Sigmoid colon (tissue), 7 donors: ENCODE results near the gene ONECUT3. TPM values are rescaled to one million over a fixed set of nuclear protein-coding genes. Genes with fewer than 3 reads are reported as not detected.

Source experiments
- DNase-seq: peaks from one replicate; pipeline ENCODE4 v3.0.0-alpha.2; 2019
- H3K27ac ChIP-seq, 4 donors: fragments of 200-600 bp; sonication (generic); one replicate each; pipeline ENCODE4 v1.5.1; 2016 to 2019; ENCODE audit warnings: mild to moderate bottlenecking in 1 of 4
- H3K27me3 ChIP-seq, 3 donors: fragments of 200-600 bp; sonication (generic); one replicate each; pipeline ENCODE4 v1.5.1; 2019; ENCODE audit warnings: mild to moderate bottlenecking in 1 of 3
- H3K36me3 ChIP-seq, 4 donors: fragments of 200-600 bp; sonication (generic); one replicate each; pipeline ENCODE4 v1.5.1; 2016 to 2019
- H3K4me1 ChIP-seq, 4 donors: fragments of 200-600 bp; sonication (generic); one replicate each; pipeline ENCODE4 v1.5.1; 2017 to 2019
- H3K4me3 ChIP-seq, 4 donors: fragments of 200-600 bp; sonication (generic); one replicate each; pipeline ENCODE4 v1.5.1; 2017 to 2019; ENCODE audit warnings: mild to moderate bottlenecking in 2 of 4, moderate library complexity in 1 of 4
- H3K9me3 ChIP-seq, 4 donors: fragments of 200-600 bp in 3 of 4; sonication (generic) in 3 of 4; one replicate each; pipeline versions ENCODE4 v1.5.1 to v1.6.1; 2013 to 2019
- EP300 ChIP-seq, 4 donors: sonication (generic); formaldehyde crosslinking; IDR thresholded peaks; one replicate each; pipeline ENCODE4 v1.6.1; 2017; ENCODE audit warnings: antibody characterized with exemption in 4 of 4
- POLR2A ChIP-seq, 2 donors: fragments of 450-650 bp; IDR thresholded peaks; one replicate each; pipeline ENCODE4 v1.6.1; 2016; ENCODE audit warnings: antibody characterized with exemption in 2 of 2, mild to moderate bottlenecking in 2 of 2, moderate library complexity in 2 of 2
- POLR2AphosphoS5 ChIP-seq, 4 donors: sonication (generic); formaldehyde crosslinking; IDR thresholded peaks; one replicate each; pipeline ENCODE4 v1.6.1; 2017; ENCODE audit warnings: antibody characterized with exemption in 4 of 4
- WGBS, 2 donors: extraction: QIAGEN DNeasy Blood & Tissue Kit; methylation state at CpG; one replicate each; pipeline ENCODE4 v1.1.7; 2013; 5-methylcytosine and 5-hydroxymethylcytosine counted together
- intact Hi-C: fragments of 100-400 bp; cut with DNase I; formaldehyde crosslinking; loops from one replicate; pipeline ENCODE4 v1.15.1; 2023
- polyA plus RNA-seq, 3 donors: library from polyadenylated mRNA; stranded (reverse); fragments of 200-250 nt; gene quantifications; one replicate each; pipeline ENCODE4 v1.2.3, GENCODE V29; 2013
- total RNA-seq, 4 donors: library from RNA; depleted of rRNA; stranded (reverse); fragments of >200 nt; gene quantifications; one replicate each; pipeline ENCODE4 v1.1.0, GENCODE V29; 2016
- TF ChIP-seq, protein P1 (sequence below), 4 experiments: fragments of 450-650 bp in 3 of 4; fragments of 200-600 bp in 1 of 4; IDR thresholded peaks; one replicate each; pipeline ENCODE4 v1.5.1; 2016 to 2019; ENCODE audit warnings: antibody characterized with exemption in 4 of 4, mild to moderate bottlenecking in 3 of 4, moderate library complexity in 2 of 4
- donor health status: healthy with polysubstance abuse.
- donor health status: Bipolar disorder and iron deficiency.
- donor health status: healthy.

The ONECUT3 gene
- total and polyA plus RNA-seq, 7 donors, result not detected

DNA sequence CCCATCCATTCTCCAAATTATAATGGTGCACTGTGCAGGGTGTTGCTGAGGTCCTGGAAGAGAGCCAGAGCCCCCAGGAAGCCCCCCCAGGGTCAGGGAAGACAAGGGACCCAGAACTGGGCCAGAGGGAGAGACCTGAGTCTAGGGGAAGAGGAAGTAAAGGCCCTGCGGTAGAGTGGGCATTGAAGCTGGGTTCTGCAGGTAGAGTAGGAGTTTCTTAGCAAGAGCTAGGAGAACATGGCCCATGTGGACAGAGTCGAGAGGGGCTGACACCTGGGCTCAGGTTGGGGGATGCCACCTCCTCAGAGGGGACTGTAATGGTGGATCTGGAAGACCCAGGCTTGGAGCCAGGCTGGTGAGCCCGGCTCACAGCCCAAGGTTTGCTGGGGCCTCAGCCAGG lies 17.0 kb upstream of the ONECUT3 start:
- H3K4me3 ChIP-seq, result no peak overlapping the region
- H3K9me3 ChIP-seq, result peaks cover 0 to 3% (median 0%) of the 10 kb centered on the region in 4 donors
- no peak for DNase-seq
- H3K27ac ChIP-seq, result no peak overlapping the region
- WGBS, 2 donors, result 53 to 68% methylated on average over 3 of the region's 3 CpGs
- no peaks in the 10 kb centered on the region for H3K4me1 ChIP-seq
- no peak for TF ChIP-seq POLR2AphosphoS5 (IDR thresholded peaks at IDR 0.05)
- no peaks in the 10 kb centered on the region for H3K36me3 ChIP-seq
- peaks cover 0 to 89% (median 41%) of the 10 kb centered on the region in 3 donors for H3K27me3 ChIP-seq
- intact Hi-C loops, result no loop called here

DNA sequence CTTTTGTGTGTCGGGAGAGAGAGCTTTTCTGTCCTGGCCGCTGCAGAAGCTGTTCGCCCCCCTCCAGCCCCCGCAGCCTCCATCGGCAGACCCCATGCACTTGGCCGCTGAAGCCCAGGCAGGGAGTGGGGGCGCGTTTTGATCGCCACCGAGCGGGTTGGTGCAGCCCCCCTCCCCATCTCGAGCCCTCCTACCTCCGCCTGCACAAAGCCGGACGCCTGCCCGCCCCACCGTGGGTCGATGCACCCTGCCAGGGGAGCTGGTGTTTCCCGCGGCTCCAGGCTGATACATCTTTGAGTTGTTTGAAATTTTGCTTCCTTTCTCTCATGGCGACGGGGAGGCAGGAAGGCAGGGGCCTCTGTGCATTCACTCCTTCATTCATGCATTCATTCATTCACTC lies 16.4 kb upstream of the ONECUT3 start:
- DNase-seq, result no peak
- Histone ChIP-seq H3K36me3 (no peaks in the 10 kb centered on the region), H3K4me1 (no peaks in the 10 kb centered on the region), H3K4me3 (no peak overlapping the region), H3K27me3 (peaks cover 0 to 89% (median 35%) of the 10 kb centered on the region in 3 donors), H3K9me3 (peaks cover 0 to 3% (median 0%) of the 10 kb centered on the region in 4 donors), H3K27ac (no peak overlapping the region)
- WGBS, 2 donors, result 36 to 43% methylated on average over 22 of the region's 22 CpGs
- intact Hi-C loops, result no loop called here
- TF ChIP-seq EP300 (IDR thresholded peaks at IDR 0.05), result no peak
- no peak for TF ChIP-seq POLR2A (IDR thresholded peaks at IDR 0.05)
- TF ChIP-seq POLR2AphosphoS5 (IDR thresholded peaks at IDR 0.05), result no peak
- TF ChIP-seq, protein P1, sequence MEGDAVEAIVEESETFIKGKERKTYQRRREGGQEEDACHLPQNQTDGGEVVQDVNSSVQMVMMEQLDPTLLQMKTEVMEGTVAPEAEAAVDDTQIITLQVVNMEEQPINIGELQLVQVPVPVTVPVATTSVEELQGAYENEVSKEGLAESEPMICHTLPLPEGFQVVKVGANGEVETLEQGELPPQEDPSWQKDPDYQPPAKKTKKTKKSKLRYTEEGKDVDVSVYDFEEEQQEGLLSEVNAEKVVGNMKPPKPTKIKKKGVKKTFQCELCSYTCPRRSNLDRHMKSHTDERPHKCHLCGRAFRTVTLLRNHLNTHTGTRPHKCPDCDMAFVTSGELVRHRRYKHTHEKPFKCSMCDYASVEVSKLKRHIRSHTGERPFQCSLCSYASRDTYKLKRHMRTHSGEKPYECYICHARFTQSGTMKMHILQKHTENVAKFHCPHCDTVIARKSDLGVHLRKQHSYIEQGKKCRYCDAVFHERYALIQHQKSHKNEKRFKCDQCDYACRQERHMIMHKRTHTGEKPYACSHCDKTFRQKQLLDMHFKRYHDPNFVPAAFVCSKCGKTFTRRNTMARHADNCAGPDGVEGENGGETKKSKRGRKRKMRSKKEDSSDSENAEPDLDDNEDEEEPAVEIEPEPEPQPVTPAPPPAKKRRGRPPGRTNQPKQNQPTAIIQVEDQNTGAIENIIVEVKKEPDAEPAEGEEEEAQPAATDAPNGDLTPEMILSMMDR (IDR thresholded peaks at IDR 0.05), result no peak

DNA sequence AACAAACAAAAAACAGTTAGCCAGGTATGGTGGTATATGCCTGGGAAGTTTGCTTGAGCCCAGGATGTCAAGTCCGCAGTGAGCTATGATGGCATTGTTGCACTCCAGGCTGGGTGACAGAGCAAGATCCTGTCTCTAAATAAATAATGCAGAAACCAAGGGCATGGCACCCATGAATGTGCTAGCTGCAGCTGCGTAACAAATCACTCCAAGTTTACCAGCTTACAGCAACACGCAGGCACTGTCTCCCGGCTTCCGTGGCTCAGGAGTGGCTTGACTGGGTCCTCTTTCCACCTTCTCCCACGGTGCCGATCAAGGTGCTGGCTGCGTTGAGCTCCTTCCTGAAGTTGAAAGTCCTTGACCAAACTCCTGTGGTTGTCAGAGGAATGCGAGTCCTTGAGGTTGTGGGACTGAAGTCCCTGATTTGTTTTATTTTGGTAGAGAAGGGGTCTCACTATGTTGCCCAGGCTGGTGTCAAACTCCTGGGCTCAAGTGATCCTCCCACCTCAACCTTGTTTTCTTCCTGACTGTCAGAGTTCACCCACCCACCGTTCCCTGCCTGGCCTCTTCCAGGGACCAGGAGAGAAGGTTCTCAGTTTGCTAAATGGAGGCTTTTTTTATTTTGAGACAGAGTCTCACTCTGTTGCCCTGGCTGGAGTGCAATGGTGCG lies 13.2 kb upstream of the ONECUT3 start:
- H3K27me3 ChIP-seq, result peaks cover 20 to 91% (median 40%) of the 10 kb centered on the region in 3 donors

DNA sequence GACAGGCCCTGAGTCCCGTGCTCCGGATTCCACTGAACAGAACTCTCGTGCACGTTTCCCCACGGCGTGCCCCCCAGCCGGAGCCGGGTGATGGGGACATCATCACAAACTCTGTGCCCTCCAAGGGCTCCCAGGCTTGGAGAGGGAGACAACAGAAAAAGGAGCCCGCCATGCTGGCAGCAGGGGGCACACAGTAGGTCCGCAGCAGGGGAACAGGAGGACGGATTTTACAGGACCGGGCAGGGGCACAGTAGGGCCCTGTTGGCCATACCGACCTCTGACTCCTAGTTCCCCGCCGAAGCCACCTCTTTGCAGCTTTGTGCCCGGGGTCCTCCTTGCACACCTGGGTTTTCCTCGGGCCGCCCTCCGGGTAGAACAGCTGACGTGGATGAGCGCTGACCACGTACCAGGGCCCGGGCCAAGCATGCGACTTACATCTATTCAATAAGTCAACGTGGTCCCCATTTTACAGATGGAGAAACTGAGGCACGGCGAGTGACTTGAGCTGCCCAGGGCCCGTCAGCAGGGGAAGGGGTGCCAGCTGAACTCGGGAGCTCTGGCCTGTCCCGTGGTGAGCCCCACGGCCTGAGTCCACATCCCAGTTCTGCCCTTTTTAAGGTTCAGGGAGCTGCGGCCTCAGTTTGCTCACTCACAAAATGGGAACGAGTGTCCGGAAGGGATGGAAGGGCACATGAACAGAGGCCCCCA lies 10.2 kb upstream of the ONECUT3 start:
- Histone ChIP-seq H3K9me3 (peaks cover 0 to 3% (median 0%) of the 10 kb centered on the region in 4 donors), H3K4me3 (no peak overlapping the region), H3K27me3 (peaks cover 42 to 89% (median 52%) of the 10 kb centered on the region in 3 donors), H3K4me1 (peaks cover 0 to 12% (median under 1%) of the 10 kb centered on the region in 4 donors), H3K36me3 (no peaks in the 10 kb centered on the region), H3K27ac (no peak overlapping the region)
- TF ChIP-seq EP300 (IDR thresholded peaks at IDR 0.05), result no peak
- DNase-seq, result no peak
- intact Hi-C loops, result no loop called here
- 81 to 85% methylated on average over 34 of the region's 34 CpGs for WGBS, 2 donors

More for the DNA sequence above, 13.2 kb upstream of the ONECUT3 start:
- no peaks in the 10 kb centered on the region for H3K36me3 ChIP-seq
- H3K4me1 ChIP-seq, result no peaks in the 10 kb centered on the region
- H3K9me3 ChIP-seq, result peaks cover 0 to 3% (median 0%) of the 10 kb centered on the region in 4 donors
- intact Hi-C loops, result no loop called here
- H3K27ac ChIP-seq, result no peak overlapping the region
- TF ChIP-seq POLR2AphosphoS5 (IDR thresholded peaks at IDR 0.05) (no peak), EP300 (IDR thresholded peaks at IDR 0.05) (no peak), POLR2A (IDR thresholded peaks at IDR 0.05) (no peak)
- TF ChIP-seq, protein P1 (IDR thresholded peaks at IDR 0.05), result no peak
- H3K4me3 ChIP-seq, result no peak overlapping the region
- no peak for DNase-seq
- WGBS, 2 donors, result 93 to 94% methylated on average over 11 of the region's 11 CpGs

DNA sequence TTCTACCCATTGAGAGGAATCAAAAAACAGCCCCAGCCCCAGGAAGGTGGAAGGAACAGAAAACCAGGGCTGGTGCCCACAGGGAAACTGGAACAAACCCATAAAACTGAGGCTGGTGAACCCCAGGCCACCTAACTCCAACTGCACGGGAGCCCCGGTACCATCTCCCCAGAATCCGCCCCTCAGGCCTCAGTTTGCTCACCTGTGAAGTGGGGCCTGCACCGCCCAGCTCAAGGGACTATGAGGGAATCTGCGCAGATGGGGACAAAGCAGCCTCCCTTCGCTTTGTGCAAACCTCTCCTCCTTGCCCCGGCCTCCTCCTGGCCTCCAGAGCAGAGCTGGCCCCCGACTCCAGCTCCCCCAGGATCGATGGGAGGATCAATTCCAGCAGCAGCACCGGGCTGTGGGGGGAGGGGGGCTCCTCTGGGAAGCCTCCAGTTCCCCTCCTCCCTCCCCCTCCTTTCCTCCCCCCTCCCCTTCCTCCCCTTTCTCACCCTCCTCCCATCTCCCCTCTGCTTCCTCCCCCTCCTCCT lies 9.1 kb upstream of the ONECUT3 start:
- TF ChIP-seq POLR2AphosphoS5 (IDR thresholded peaks at IDR 0.05), result no peak
- TF ChIP-seq, protein P1 (IDR thresholded peaks at IDR 0.05), result no peak
- Histone ChIP-seq H3K9me3 (peaks cover 0 to 3% (median 0%) of the 10 kb centered on the region in 4 donors), H3K27me3 (peaks cover 52 to 92% (median 63%) of the 10 kb centered on the region in 3 donors), H3K36me3 (no peaks in the 10 kb centered on the region), H3K27ac (no peak overlapping the region), H3K4me3 (no peak overlapping the region), H3K4me1 (peaks cover 0 to 22% (median 11%) of the 10 kb centered on the region in 4 donors)
- no peak for DNase-seq
- intact Hi-C loops, result no loop called here
- WGBS, 2 donors, result 55 to 58% methylated on average over 10 of the region's 10 CpGs
